Ovary (tissue), 3 donors: ENCODE results near the gene SLC35E4.

Source experiments
- POLR2A ChIP-seq: fragments of 450-650 bp; IDR thresholded peaks from one replicate; pipeline ENCODE4 v1.6.1; 2017; ENCODE audit warnings: antibody characterized with exemption, mild to moderate bottlenecking, moderate library complexity
- TF ChIP-seq, protein P1 (sequence below), 3 donors: fragments of 450-650 bp in 2 of 3; fragments of 200-600 bp in 1 of 3; IDR thresholded peaks; one replicate each; pipeline versions ENCODE4 v1.5.1 to v1.8.0; 2016 to 2022; ENCODE audit warnings: antibody characterized with exemption in 3 of 3, mild to moderate bottlenecking in 1 of 3
- donor health status: DM: no; HTN: no; CAD: no.

DNA sequence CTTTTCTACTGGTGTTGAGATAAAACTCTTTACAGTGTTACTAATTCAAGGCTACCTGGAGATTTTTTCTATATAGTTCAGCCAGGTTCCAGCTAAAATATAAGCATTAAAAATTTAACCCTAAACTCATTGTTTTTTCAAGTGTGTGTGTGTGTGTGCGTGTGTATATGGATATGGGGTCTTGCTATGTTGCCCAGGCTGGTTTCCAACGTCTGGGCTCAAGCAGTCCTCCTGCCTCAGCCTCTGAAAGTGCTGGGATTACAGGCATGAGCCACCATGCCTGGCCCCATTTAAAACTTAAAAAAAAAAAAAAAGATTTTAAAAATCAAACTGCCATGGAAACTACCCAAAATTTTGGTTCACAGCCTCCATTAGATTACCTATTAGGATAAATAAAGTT is 39.4 kb upstream of the SLC35E4 start:
- TF ChIP-seq, protein P1, sequence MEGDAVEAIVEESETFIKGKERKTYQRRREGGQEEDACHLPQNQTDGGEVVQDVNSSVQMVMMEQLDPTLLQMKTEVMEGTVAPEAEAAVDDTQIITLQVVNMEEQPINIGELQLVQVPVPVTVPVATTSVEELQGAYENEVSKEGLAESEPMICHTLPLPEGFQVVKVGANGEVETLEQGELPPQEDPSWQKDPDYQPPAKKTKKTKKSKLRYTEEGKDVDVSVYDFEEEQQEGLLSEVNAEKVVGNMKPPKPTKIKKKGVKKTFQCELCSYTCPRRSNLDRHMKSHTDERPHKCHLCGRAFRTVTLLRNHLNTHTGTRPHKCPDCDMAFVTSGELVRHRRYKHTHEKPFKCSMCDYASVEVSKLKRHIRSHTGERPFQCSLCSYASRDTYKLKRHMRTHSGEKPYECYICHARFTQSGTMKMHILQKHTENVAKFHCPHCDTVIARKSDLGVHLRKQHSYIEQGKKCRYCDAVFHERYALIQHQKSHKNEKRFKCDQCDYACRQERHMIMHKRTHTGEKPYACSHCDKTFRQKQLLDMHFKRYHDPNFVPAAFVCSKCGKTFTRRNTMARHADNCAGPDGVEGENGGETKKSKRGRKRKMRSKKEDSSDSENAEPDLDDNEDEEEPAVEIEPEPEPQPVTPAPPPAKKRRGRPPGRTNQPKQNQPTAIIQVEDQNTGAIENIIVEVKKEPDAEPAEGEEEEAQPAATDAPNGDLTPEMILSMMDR (IDR thresholded peaks at IDR 0.05) = no peak
- TF ChIP-seq POLR2A = no peak
